ENCODE data around the gene RBM12.

RBM12 gene

GRCh38 chr20:35653893-35654292 is 10.8 kb downstream of the RBM12 start:
- DNase-seq (ENCODE audit: low read depth): no peak

- no peak for DNase-seq (ENCODE audit: low read depth)
Measured at GRCh38 chr20:35653430-35653734, 11.3 kb downstream of the RBM12 start.

- DNase-seq (ENCODE audit: low read depth): no peak
Measured at GRCh38 chr20:35652641-35653429, 11.9 kb downstream of the RBM12 start.

GRCh38 chr20:35651958-35652357 is 12.7 kb downstream of the RBM12 start:
- DNase-seq (ENCODE audit: low read depth): no peak

- no peak for DNase-seq (ENCODE audit: low read depth)
Measured at GRCh38 chr20:35650632-35651031, 14.1 kb downstream of the RBM12 start.

- no peak for DNase-seq (ENCODE audit: low read depth)
Measured at GRCh38 chr20:35648836-35649235, 15.9 kb downstream of the RBM12 start.

- DNase-seq (ENCODE audit: low read depth): no peak
Measured at GRCh38 chr20:35644806-35645205, 19.9 kb downstream of the RBM12 start.

- DNase-seq (ENCODE audit: low read depth): no peak
Measured at GRCh38 chr20:35643045-35643444, 21.7 kb downstream of the RBM12 start.

GRCh38 chr20:35641743-35642142 is 23.0 kb downstream of the RBM12 start:
- no peak for DNase-seq (ENCODE audit: low read depth)

- no peak for DNase-seq (ENCODE audit: low read depth)
Measured at GRCh38 chr20:35640724-35641123, 24.0 kb downstream of the RBM12 start.

GRCh38 chr20:35638751-35639150 is 25.9 kb downstream of the RBM12 start:
- no peak for DNase-seq (ENCODE audit: low read depth)

GRCh38 chr20:35637276-35637675 is 27.4 kb downstream of the RBM12 start:
- DNase-seq (ENCODE audit: low read depth): no peak

- DNase-seq (ENCODE audit: low read depth): no peak
Measured at GRCh38 chr20:35636095-35636494, 28.6 kb downstream of the RBM12 start.

GRCh38 chr20:35635652-35636051 is 29.0 kb downstream of the RBM12 start:
- no peak for DNase-seq (ENCODE audit: low read depth)

GRCh38 chr20:35632539-35633115 is 32.1 kb downstream of the RBM12 start:
- DNase-seq (ENCODE audit: low read depth): no peak

GRCh38 chr20:35630636-35631035 is 34.1 kb downstream of the RBM12 start:
- DNase-seq (ENCODE audit: low read depth): no peak

GRCh38 chr20:35629427-35630145 is 35.1 kb downstream of the RBM12 start:
- no peak for DNase-seq (ENCODE audit: low read depth)

- no peak for DNase-seq (ENCODE audit: low read depth)
Measured at GRCh38 chr20:35627121-35627520, 37.6 kb downstream of the RBM12 start.

- DNase-seq (ENCODE audit: low read depth): no peak
Measured at GRCh38 chr20:35626386-35627001, 38.2 kb downstream of the RBM12 start.

- no peak for DNase-seq (ENCODE audit: low read depth)
Measured at GRCh38 chr20:35625584-35626385, 38.9 kb downstream of the RBM12 start.

- no peak for DNase-seq (ENCODE audit: low read depth)
Measured at GRCh38 chr20:35621560-35621946, 43.1 kb downstream of the RBM12 start.
